GM21717 (cell line): ENCODE measurements around the gene SGMS2.
"Not testable (repeated sequence)": the region's sequence is repeated elsewhere in the genome, so short reads cannot be mapped to it uniquely, and the experiment has no call there.

Experiments
- ATAC-seq: cut with Tn5 transposase; IDR thresholded peaks from one replicate; pipeline ENCODE4 v1.9.1; 2021; ENCODE audit warnings: mild to moderate bottlenecking, moderate library complexity; ENCODE audit not compliant: unreplicated experiment

The SGMS2 gene

DNA sequence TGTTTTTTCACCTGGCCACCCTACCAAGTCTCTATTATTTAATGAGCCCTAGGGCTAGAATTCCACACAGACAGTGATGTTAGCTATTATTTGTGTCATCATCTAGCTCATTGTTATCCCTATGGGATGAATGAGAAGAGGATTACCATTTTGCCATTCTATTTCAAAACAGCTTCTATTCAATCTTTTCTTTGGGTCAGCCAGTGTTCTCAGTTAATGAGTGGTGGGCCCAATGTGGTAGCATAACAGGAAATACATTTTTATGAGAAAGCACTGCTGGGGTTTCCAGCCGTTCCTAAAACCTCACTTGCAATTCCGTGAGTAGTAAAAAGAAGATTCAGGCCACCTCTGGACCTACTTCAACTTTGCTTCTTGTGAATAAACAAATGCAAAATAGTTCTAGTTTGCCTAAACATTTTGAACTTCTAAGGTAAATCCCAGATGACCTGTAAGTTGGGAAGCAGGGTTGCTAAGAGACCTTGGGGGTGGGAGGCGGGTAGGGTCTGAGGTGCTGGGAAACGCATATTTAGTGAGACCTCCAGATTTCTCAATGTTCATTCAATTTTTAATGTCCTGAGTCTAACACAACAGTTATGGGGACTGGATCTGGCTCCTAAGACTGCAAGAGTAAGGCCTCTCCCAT, 81.8 kb downstream of the SGMS2 start:
- no peak for ATAC-seq

DNA sequence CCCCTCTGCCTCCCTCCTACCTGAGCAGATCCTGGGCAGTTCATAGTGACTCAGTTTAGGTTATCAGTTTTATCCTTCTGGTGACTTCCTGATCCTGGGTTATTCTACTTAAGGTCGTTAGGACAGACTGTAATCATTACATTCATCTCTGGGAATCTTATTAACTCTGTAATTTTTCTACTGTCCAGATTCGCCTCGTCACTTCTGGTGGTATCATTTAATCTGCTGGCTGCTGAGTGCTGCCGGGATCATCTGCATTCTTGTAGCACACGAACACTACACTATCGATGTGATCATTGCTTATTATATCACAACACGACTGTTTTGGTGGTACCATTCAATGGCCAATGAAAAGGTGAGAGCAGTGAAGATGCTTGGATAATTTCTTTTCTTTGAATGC, 83.6 kb downstream of the SGMS2 start:
- ATAC-seq = no peak

DNA sequence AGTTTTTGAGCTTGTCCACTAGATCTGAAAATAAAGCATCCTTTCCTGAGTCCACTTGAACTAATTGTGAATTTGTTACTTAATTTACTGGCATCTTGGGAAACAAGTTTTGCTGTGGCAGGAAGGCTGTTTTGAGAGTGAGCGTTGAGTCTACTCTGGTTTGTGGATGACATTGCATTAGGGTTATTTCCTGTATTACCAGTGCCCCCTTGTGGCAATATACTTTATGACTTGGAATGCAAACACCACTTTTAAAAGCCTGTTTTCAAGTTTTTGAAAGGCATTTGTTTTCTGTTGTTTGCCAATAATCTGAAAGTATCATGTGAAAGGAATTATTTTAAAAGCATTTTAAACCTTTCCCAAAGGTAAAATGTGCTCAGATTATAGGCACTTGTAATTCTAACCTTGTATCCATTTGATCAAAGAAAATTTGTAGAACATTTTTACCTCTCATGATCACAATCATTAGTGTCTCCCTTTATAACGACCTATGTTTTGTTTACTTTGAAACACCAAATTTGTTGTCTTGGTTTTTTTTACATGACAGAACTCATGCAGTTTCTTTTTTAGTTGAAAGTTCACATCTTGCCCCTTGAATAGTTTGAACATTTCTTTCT, 88.7 kb downstream of the SGMS2 start:
- peak; percentile 92 for ATAC-seq

DNA sequence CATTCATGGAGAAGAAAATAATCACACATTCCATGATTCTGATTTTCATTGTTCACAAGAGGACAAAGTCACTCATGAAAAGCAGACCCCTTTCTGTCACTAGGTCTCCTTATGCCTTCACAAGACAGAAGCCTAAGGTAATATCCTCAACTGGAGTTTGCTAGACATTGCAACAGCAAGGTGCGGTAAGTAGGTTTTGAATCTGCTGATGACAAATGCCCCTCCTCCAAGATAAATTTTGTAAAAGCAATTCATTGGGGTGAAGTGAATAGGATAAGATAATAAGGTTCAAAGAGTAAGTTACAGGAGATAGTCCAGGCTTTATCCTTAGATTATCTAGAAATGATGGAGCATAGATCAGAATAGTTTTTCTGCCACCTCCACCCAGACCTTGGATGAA, 90.5 kb downstream of the SGMS2 start:
- ATAC-seq = no peak

DNA sequence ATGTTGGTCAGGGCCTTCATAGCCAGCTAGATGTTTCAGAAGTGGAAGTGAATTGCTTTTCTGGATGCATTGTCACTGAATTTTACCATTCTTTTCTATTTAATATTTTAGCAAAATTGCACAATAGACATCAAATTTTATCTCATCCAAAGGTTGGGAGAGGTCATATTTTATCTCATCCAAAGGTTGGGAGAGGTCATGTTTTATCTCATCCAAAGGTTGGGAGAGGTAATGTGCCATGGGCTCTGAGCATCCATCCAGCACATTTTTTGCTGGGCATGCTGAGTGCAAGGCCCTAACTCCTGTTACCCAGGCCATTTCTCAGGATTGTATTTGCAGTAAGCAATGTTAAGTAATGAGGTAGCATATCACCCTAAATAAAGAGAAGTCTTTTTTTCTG, 91.9 kb downstream of the SGMS2 start:
- ATAC-seq = no peak

DNA sequence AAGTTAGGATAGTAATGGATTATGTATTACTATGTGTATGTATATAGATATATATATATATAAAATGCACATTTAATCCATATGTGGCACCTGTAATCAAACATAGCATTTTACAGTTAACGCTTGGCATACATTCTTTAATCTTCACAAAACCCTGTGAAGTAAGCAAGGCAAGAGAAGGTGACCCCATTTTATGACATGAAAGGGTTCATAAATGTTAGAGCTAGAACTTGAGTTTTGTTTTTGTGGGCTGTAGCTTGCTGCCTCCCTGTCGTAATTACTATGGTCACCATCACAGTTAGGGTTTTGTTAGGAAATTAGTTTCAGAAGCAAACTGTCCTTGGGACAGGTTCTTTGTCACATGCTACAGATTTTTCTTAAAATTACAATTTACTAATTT, 92.8 kb downstream of the SGMS2 start:
- ATAC-seq = no peak

DNA sequence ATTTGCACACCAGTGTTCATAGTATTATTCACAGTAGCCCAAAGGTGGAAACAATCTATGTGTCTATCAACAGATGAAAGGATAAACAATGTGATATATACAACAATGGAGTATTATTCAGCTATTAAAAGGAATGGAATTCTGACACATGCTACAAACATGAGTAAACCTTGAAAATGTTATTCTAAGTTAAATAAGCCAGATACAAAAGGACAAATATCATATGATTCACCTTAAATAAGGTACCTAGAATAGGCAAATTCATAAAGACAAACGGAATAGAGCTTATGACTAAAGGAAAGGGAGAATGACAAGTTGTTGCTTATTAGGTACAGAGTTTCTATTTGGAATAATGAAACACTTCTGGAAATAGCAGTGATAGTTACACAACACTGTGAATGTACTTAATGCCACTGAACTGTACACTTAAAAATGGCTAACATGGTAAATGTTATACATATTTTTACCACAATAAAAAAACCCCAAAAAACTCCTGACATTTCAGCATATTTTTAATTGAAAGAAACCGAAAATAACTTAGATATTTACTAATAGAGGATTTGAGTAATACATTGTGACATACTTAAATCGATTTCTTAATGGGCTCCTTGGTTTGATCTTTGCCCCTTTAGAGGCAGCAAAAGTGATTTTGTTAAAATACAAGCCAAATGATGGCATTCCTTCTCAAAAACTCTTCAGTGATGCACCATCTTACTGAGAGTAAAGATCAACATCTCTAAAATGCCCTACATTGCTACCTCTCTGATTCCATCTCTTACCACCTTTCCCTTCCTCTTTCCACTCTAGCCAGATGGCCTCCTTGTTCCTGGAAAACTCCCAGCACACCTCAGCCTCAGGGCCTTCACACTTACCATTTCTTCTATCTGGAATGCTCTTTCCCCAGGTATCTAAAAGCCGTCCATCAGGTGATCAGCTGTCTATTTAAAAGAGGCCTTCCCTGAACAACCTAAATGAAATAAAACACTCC, 98.0 kb downstream of the SGMS2 start:
- ATAC-seq = no peak

DNA sequence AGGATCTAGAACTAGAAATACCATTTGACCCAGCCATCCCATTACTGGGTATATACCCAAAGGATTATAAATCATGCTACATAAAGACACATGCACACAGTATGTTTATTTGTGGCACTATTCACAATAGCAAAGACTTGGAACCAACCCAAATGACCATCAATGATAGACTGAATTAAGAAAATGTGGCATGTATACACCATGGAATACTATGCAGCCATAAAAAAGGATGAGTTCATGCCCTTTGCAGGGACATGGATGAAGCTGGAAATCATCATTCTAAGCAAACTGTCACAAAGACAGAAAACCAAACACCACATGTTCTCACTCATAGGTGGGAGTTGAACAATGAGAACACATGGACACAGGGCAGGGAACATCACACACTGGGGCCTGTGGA, 101.0 kb downstream of the SGMS2 start:
- ATAC-seq = not testable (repeated sequence)

DNA sequence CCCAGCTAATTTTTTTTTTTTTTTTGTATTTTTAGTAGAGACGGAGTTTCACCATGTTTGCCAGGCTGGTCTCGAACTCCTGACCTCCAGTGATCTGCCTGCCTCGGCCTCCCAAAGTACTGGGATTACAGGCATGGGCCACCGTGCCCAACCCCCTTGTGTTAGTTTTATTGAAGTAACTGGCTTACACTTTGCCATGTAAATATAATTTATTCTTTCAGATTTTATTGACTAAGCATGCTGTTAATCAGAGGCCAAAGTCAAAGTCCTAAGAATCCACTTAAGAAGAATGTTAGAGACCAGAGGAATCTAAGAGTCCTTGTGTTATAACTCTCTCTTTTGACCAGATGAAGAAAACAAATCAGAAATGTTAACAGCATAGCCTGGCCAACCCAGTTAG, 102.1 kb downstream of the SGMS2 start:
- ATAC-seq = not testable (repeated sequence)

DNA sequence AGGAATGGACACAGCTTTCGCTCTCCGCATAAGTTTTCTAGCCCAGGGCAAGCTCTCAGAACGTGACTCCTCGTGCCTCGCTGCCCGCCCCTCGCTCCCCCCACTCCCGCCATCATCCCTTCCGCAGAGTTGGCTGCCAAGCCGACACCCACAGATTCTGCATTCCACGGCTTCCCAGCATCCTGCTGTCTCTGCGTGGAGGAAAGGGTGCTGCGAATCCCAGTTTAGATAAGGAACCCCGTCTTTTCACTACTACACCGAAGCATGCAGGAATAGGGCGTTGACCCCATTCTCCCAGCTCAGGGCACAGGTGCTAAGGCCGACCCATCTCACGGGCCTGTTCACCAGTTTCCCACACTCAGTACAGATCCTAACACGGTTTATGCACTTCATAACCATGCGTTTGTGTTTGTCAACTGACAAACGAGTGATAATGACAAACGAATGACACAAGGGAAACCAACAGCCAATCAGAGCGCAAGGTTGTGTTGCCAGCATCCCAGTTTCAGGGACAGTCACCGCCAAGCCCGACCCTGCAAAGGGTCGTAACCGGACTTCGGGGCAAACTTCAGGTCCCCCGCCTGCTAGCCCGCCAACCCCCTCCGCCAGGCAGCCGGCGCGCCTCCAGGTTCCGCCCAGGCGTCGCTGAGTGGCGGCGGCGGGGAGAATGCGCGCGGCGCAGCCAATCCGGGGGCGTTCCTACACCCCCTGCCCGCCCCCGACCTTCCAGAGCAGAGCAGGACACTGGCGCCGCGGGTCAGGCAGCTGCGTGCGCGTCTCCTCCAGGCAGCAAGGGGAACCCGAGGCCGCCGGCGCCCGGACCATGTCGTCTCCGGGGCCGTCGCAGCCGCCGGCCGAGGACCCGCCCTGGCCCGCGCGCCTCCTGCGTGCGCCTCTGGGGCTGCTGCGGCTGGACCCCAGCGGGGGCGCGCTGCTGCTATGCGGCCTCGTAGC, 106.4 kb downstream of the SGMS2 start, which contains the start of gene CYP2U1:
TSS of gene CYP2U1 (plus strand) at position 729 of the 954 bp plus-strand sequence. CDS start at position 824, 95 bp downstream.
- ATAC-seq = peak; percentile 97

DNA sequence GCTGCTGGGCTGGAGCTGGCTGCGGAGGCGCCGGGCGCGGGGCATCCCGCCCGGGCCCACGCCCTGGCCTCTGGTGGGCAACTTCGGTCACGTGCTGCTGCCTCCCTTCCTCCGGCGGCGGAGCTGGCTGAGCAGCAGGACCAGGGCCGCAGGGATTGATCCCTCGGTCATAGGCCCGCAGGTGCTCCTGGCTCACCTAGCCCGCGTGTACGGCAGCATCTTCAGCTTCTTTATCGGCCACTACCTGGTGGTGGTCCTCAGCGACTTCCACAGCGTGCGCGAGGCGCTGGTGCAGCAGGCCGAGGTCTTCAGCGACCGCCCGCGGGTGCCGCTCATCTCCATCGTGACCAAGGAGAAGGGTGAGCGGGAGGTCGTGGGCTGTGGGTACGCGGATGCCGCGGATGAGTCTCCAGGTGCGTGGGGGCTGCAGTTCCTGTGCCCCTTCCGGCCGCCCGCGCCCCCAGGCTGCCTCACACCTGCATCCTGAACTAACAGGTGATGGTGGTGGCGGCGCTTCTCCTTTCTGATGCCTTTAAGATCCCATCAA, 107.1 kb downstream of the SGMS2 start:
- peak; percentile 24 for ATAC-seq

DNA sequence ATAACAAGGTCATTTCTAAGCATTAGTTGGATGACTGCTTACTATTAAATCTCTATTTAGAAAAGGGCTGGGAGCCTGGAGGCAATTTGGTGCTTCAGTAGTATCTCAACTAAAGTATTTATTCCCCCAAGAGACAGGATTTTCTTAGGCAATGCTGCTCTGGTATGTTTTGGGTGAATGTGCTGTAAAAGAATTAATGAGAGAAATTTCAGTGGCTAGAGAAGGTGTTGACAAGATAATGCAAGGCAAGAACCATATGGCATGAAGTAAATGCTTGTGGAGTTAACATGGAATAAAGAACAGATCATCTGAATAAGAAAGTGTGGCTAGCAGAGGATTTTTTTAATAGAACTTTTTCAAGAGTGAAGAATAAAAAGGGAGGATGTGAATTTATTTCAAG, 110.5 kb downstream of the SGMS2 start:
- no peak for ATAC-seq

DNA sequence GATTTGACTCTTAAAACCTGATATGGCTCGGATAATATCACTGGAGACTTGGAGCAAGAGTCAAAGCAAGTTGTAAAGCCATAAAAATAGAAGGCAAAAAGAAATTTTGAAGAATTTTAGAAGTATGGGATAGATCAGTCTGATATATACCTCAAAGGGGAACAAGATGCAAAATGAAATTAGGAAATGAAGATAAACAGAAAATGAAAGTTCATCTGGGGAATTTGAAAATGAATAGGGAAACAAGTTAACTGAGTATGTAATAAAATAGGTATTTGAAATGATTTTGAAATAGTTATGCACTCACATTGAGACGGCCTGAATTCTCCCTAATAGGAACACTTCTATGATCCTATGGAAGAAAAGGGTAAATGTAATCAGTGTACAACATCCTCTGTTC, 112.3 kb downstream of the SGMS2 start:
- ATAC-seq = peak; percentile 58

DNA sequence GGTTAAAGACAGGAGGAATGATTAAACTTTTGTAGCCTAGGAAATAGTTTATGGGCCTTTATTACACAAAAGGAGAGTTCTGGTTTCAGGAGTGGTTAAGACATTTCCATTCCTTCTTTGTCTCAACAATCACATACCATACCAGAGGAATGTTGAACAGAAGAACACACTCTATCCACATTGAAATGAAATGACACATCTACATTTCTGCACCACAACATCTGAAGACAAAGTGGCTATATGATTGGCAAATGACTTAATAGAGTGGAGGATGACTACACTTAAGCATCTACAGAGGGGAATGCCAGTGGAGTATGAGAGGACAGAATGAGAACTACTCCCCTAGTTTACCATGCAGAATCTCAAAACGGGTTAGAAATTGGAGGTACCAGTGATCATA, 114.6 kb downstream of the SGMS2 start:
- no peak for ATAC-seq

DNA sequence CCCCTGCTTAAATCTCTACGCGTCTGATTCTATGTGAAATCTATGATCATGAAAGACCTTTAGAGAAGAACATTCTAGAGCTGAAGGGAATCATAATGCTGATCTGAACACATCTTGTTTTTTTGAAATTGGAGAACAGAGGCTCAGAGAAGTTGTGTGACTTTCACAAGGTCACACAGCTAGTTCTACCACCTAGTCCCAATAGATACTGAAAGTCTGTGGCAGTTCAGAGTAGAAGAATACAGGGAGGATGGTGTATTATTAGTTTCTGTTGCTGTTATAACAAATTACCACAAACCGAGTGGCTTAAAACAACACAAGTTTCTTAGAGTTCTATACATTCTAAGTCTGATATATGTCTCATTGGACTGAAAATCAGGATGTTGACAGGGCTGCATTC, 121.1 kb downstream of the SGMS2 start:
- ATAC-seq = no peak

DNA sequence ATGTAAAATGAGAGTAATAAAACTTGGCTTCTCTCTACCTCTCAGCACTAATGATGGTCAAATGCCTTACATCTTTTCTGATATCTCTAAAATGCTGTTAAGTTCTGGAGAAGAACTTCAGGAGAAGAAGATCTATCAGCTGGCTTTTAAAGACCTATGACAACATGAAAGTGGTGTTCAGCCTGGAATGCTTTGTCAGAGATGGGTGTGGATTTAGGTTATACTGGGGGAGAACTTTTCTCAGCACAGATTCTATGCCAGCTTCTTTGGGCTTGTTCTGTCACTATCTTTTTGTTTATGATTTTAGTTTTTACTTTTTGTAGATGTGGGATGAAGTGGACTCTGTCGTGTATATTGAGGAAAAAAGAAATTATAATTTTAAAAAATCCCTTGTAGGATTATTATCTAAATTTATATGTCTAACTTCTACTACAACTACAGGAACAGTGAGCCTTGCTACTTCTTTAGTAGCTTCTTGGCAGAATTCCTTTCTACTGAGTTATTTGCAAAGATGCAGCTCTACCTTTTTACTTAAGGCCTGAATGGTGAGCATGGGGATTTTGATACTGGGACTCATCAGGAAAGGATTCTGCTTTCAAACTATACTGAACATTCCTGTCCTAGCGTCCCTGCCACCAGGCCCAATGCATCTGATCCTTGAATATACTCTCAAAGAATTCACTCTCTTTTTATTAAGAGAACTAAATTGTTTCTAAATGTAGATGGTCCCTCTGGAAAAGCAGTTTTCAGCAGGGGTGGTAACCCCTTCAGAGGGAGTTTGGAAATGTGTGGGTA, 126.2 kb downstream of the SGMS2 start:
- no peak for ATAC-seq

DNA sequence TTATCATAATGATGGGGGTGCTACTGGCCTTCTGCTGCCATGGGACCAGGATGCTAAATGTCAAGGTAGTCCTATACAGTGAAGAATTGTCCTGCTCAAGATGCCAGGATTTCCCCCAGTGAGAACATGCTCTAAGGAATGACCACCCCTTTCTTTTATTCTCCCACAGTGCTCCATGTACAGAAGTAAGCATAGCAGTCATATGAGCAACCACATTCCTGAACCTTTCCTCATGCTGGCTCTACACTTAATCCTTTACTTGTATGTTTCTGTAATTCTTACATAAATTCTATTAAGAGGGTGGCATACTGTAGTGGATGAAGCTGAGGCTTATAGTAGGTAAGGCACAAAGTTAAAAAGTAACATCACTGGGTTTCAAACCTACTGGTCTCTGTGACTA, 126.8 kb downstream of the SGMS2 start:
- ATAC-seq = no peak

DNA sequence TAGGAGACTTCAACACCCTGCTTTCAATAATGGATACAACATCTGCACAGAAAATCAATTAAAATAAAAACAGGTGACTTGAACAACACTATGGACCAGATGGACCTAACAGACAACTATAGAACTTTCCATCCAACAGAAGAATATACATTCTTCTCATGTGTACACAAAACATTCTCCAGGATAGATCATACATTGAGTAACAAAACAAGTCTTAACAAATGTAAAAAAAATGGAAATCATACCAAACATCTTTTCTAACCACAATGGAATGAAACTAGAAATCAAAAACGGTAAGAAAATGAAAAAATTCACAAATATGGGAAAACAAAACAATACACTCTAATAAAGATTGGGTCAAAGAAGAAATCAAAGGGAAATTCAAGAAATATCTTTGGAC, 131.3 kb downstream of the SGMS2 start:
- ATAC-seq = no peak
